IMR-90 (cell line): ENCODE data around the gene EPHA10. TPM values are rescaled to one million over a fixed set of nuclear protein-coding genes. Genes with fewer than 3 reads are reported as not detected.

Source experiments
- ATAC-seq: fragments of 200-7000 bp; cut with Tn5 transposase; 2 replicates; pipeline ENCODE4 v1.9.1; 2020; ENCODE audit warnings: low read depth, mild to moderate bottlenecking, moderate library complexity
- BruUV-seq: library from RNA; stranded (reverse); fragments of 400-500 nt; replicated peaks from 2 replicates; lab custom pipeline; 2021; lab: Mats Ljungman, UMichigan
- CTCF ChIA-PET: fragments of 300-600 bp; formaldehyde crosslinking; extraction: SDS; loops from one replicate; lab custom pipeline; 2021; ENCODE audit warnings: antibody characterized with exemption; lab: Yijun Ruan, JAX
- POLR2A ChIA-PET: fragments of 300-600 bp; sonication (Branson Sonifier 250); formaldehyde crosslinking; loops from one replicate; lab custom pipeline; 2022; ENCODE audit warnings: antibody characterized with exemption; ENCODE audit not compliant: unreplicated experiment; lab: Charles Lee
- DNase-seq: peaks from one replicate; pipeline ENCODE4 v3.0.0; 2013
- H2AFZ ChIP-seq: replicated peaks from 2 replicates; pipeline ENCODE3; 2013; ENCODE audit warnings: low read length, mild to moderate bottlenecking; ENCODE audit not compliant: poor library complexity
- H2AK5ac ChIP-seq: 2 replicates; pipeline ENCODE4 v1.6.1; 2013; ENCODE audit warnings: low read depth, low read length, inconsistent platforms
- H2AK9ac ChIP-seq: replicated peaks from 2 replicates; pipeline ENCODE3; 2013; ENCODE audit warnings: mild to moderate bottlenecking, low read depth, low read length, moderate library complexity; ENCODE audit not compliant: poor library complexity
- H2BK120ac ChIP-seq: 2 replicates; pipeline ENCODE4 v1.6.1; 2013; ENCODE audit warnings: low read depth, low read length, inconsistent platforms
- H2BK15ac ChIP-seq: 3 replicates; pipeline ENCODE4 v1.6.1; 2013; ENCODE audit warnings: low read depth, low read length, inconsistent platforms
- H2BK20ac ChIP-seq: 2 replicates; pipeline ENCODE4 v1.6.1; 2013; ENCODE audit warnings: low read depth, mild to moderate bottlenecking, inconsistent platforms, low read length, moderate library complexity
- H2BK5ac ChIP-seq: 2 replicates; pipeline ENCODE4 v1.6.1; 2013; ENCODE audit warnings: mild to moderate bottlenecking, low read depth, low read length, inconsistent platforms; ENCODE audit not compliant: poor library complexity, severe bottlenecking
- H3K14ac ChIP-seq: replicated peaks from 2 replicates; pipeline ENCODE4 v1.6.1; 2013; ENCODE audit warnings: low read depth, low read length, inconsistent platforms
- H3K18ac ChIP-seq: 2 replicates; pipeline ENCODE4 v1.6.1; 2013; ENCODE audit warnings: low read depth, low read length, control low read depth
- H3K23ac ChIP-seq: 2 replicates; pipeline ENCODE4 v1.6.1; 2013; ENCODE audit warnings: low read depth, low read length, inconsistent platforms
- H3K27ac ChIP-seq: 2 replicates; pipeline ENCODE4 v1.5.1; 2013; ENCODE audit warnings: mild to moderate bottlenecking, control low read depth, low read length; ENCODE audit not compliant: insufficient read depth
- H3K27me3 ChIP-seq: 2 replicates; pipeline ENCODE4 v1.6.1; 2013; ENCODE audit warnings: low read length; ENCODE audit not compliant: control insufficient read depth, insufficient read depth
- H3K36me3 ChIP-seq: 2 replicates; pipeline ENCODE4 v1.6.1; 2013; ENCODE audit warnings: low read length, mixed read lengths; ENCODE audit not compliant: control insufficient read depth, insufficient read depth
- H3K4ac ChIP-seq: 2 replicates; pipeline ENCODE4 v1.6.1; 2013; ENCODE audit warnings: low read depth, low read length, inconsistent platforms
- H3K4me1 ChIP-seq: 2 replicates; pipeline ENCODE4 v1.6.1; 2013; ENCODE audit warnings: low read length, mixed read lengths; ENCODE audit not compliant: control insufficient read depth, insufficient read depth
- H3K4me2 ChIP-seq: 2 replicates; pipeline ENCODE4 v1.6.1; 2013; ENCODE audit warnings: low read depth, mild to moderate bottlenecking, control low read depth, low read length, moderate library complexity
- H3K4me3 ChIP-seq: 2 replicates; pipeline ENCODE4 v1.5.1; 2013; ENCODE audit warnings: low read depth, mild to moderate bottlenecking, control low read depth, low read length, moderate library complexity; ENCODE audit not compliant: insufficient read depth
- H3K56ac ChIP-seq: 2 replicates; pipeline ENCODE4 v1.6.1; 2013; ENCODE audit warnings: low read length, inconsistent platforms; ENCODE audit not compliant: insufficient read depth; ENCODE audit errors: extremely low read depth
- H3K79me1 ChIP-seq, 2 experiments: 2 replicates each; pipeline ENCODE4 v1.6.1; 2013; ENCODE audit warnings: low read length in 2 of 2, inconsistent platforms in 1 of 2, low read depth in 1 of 2
- H3K9ac ChIP-seq: 2 replicates; pipeline ENCODE4 v1.6.1; 2013; ENCODE audit warnings: low read depth, low read length, control low read depth
- H3K9me1 ChIP-seq: 2 replicates; pipeline ENCODE4 v1.6.1; 2013; ENCODE audit warnings: low read length, inconsistent platforms; ENCODE audit not compliant: insufficient read depth
- H3K9me3 ChIP-seq: 2 replicates; pipeline ENCODE4 v1.6.1; 2013; ENCODE audit warnings: low read length; ENCODE audit not compliant: control insufficient read depth, insufficient read depth
- H4K20me1 ChIP-seq: 2 replicates; pipeline ENCODE4 v1.6.1; 2013; ENCODE audit warnings: low read length, inconsistent platforms; ENCODE audit not compliant: insufficient read depth
- H4K5ac ChIP-seq: 2 replicates; pipeline ENCODE4 v1.6.1; 2013; ENCODE audit warnings: mild to moderate bottlenecking, low read depth, low read length, control low read depth
- H4K8ac ChIP-seq, 2 experiments: 2 replicates each; pipeline ENCODE4 v1.6.1; 2013; ENCODE audit warnings: low read depth in 2 of 2, low read length in 2 of 2, control low read depth in 1 of 2, inconsistent platforms in 1 of 2
- H4K91ac ChIP-seq: 2 replicates; pipeline ENCODE4 v1.6.1; 2013; ENCODE audit warnings: low read depth, low read length, inconsistent platforms; ENCODE audit not compliant: insufficient read depth
- FOS ChIP-seq: fragments of 150-350 bp; IDR thresholded peaks from 2 replicates; pipeline ENCODE4 v1.6.1; 2016; ENCODE audit warnings: low read depth, low read length
- POLR2A ChIP-seq: IDR thresholded peaks from 2 replicates; pipeline ENCODE4 v1.6.1; 2012; ENCODE audit warnings: mild to moderate bottlenecking, low read depth, low read length
- RFX5 ChIP-seq: IDR thresholded peaks from 2 replicates; pipeline ENCODE4 v1.8.0; 2012; ENCODE audit warnings: low read depth, mild to moderate bottlenecking, low read length, moderate library complexity
- USF2 ChIP-seq: fragments of 150-350 bp; IDR thresholded peaks from 2 replicates; pipeline ENCODE4 v1.6.1; 2017; ENCODE audit warnings: mild to moderate bottlenecking, antibody characterized with exemption, low read length, low read depth
- WGBS, 2 experiments: methylation state at CpG; one replicate each; pipeline versions ENCODE4 v1.1.5 to v1.1.7; 2013; ENCODE audit warnings: missing lambda C conversion rate in 2 of 2; ENCODE audit not compliant: insufficient read length in 1 of 2; ENCODE audit errors: extremely low coverage in 2 of 2; 5-methylcytosine and 5-hydroxymethylcytosine counted together
- dilution Hi-C: fragments of 300-500 bp; cut with HindIII; formaldehyde crosslinking; loops from one replicate; pipeline ENCODE4 v1.14.3; 2018; ENCODE audit warnings: low sequenced_read_pairs; ENCODE audit not compliant: unreplicated experiment
- in situ Hi-C: fragments of 300-500 bp; cut with MboI; formaldehyde crosslinking; loops from 3 replicates; pipeline ENCODE4 v1.14.3; 2019; ENCODE audit warnings: low sequenced_read_pairs, inconsistent platforms, mixed read lengths
- intact Hi-C: fragments of 100-400 bp; cut with micrococcal nuclease; formaldehyde crosslinking; loops from 2 replicates; pipeline ENCODE4 v1.10.0; 2022
- polyA plus RNA-seq, 3 experiments: library from polyadenylated mRNA; depleted of rRNA; stranded (reverse); fragments of >200 nt; gene quantifications; 2 replicates each; pipeline ENCODE4 v1.2.3, GENCODE V29; 2012; ENCODE audit warnings: low replicate concordance in 1 of 3
- total RNA-seq: library from RNA; depleted of rRNA; stranded (reverse); fragments of >200 nt; gene quantifications from 2 replicates; pipeline ENCODE4 v1.2.3, GENCODE V29; 2012
- TF ChIP-seq, protein P1 (sequence below): fragments of 150-350 bp; IDR thresholded peaks from 2 replicates; pipeline ENCODE4 v1.6.1; 2016; ENCODE audit warnings: low read depth, mild to moderate bottlenecking, low read length, moderate library complexity, borderline replicate concordance

EPHA10 gene
- total and polyA plus RNA-seq, 2 of the 4 experiments (the other 2 are of a cell fraction): not detected

DNA sequence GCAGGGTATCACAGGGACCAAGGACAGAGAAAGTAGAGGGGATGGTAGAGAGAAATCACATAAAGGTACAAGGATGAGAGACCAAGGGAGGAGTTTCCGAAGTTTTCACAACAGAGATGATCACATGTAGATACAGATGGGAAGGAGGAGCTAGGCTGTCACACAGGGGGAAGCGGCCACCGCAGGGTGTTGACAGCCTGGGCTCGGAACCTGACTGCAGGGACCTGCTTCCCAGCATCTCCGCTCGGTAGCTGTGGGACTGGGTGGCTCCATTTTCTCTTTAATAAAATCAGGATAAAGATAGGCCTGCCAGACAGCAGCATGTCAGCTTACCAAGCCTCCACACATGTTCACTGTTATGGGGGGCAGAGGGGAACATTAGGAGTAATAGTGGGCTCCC, 40.3 kb downstream of the EPHA10 start:
- H4K8ac ChIP-seq: no peak overlapping the region
- no peak overlapping the region for H2BK120ac ChIP-seq
- dilution Hi-C loops (no loop called here), intact Hi-C loops (no loop called here), in situ Hi-C loops (no loop called here)
- no peak overlapping the region for H2AK9ac ChIP-seq
- H3K9me1 ChIP-seq: no peaks in the 10 kb centered on the region
- H4K20me1 ChIP-seq: no peaks in the 10 kb centered on the region
- no peaks in the 10 kb centered on the region for H3K4me1 ChIP-seq
- H2AFZ ChIP-seq: no peak overlapping the region
- H3K18ac ChIP-seq: no peak overlapping the region
- no peak overlapping the region for H3K4ac ChIP-seq
- no peaks in the 10 kb centered on the region for H3K79me1 ChIP-seq
- H3K36me3 ChIP-seq: no peaks in the 10 kb centered on the region
- H3K14ac ChIP-seq: no peak overlapping the region
- no TSS peak for BruUV-seq
- no peak overlapping the region for H3K27ac ChIP-seq
- no peak overlapping the region for H3K23ac ChIP-seq
- POLR2A ChIA-PET: no interaction called here
- no peak overlapping the region for H4K91ac ChIP-seq
- WGBS, 2 experiments: no CpG with 5 or more reads among the region's 6 CpGs
- no peak overlapping the region for H3K56ac ChIP-seq
- TF ChIP-seq FOS (no peak), USF2 (no peak), RFX5 (no peak), POLR2A (no peak)
- TF ChIP-seq, protein P1, sequence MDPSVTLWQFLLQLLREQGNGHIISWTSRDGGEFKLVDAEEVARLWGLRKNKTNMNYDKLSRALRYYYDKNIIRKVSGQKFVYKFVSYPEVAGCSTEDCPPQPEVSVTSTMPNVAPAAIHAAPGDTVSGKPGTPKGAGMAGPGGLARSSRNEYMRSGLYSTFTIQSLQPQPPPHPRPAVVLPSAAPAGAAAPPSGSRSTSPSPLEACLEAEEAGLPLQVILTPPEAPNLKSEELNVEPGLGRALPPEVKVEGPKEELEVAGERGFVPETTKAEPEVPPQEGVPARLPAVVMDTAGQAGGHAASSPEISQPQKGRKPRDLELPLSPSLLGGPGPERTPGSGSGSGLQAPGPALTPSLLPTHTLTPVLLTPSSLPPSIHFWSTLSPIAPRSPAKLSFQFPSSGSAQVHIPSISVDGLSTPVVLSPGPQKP: no peak
- ATAC-seq (no peak), DNase-seq (no peak)
- no peak overlapping the region for H2AK5ac ChIP-seq
- H3K9ac ChIP-seq: no peak overlapping the region
- no peak overlapping the region for H3K4me3 ChIP-seq
- no peak overlapping the region for H2BK5ac ChIP-seq
- H2BK15ac ChIP-seq: no peak overlapping the region
- H3K4me2 ChIP-seq: no peak overlapping the region
- H2BK20ac ChIP-seq: no peak overlapping the region
- CTCF ChIA-PET: no interaction called here
- H3K9me3 ChIP-seq: no peaks in the 10 kb centered on the region
- H4K5ac ChIP-seq: no peak overlapping the region
- peaks cover 44% of the 10 kb centered on the region for H3K27me3 ChIP-seq
